ENCODE results near the gene RIMOC1.
A peak's percentile ranks its signal among the peaks of the same experiment; 100 is the strongest.

RIMOC1 gene

DNA sequence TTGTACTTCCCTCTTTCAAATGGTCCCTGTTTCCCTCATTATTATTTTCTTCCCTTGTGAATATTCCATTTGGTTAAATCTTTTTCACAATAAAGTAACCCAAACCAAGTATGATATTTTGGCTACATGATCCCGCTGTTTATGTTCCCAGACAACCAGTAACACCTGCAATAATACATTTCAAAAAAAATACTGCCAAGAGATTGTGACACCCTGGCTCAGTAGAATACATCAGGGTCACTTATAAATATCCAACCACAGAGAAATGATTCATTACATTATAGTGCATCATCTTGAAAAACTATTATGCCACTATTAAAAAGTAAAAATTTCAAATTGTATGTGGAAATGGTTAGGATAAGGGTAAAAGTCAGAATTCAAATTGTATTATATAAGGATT is 26.7 kb upstream of the RIMOC1 start:
- Histone ChIP-seq H3K27me3 (ENCODE audit: insufficient read depth, low read depth) (no peaks in the 10 kb centered on the region), H3K4me2 (no peak overlapping the region), H3K79me2 (ENCODE audit: insufficient read depth, low read depth) (no peaks in the 10 kb centered on the region), H3K4me1 (ENCODE audit: low read depth, poor library complexity, severe bottlenecking) (peaks cover 51% of the 10 kb centered on the region), H3K27ac (no peak overlapping the region), H3K9ac (no peak overlapping the region), H3K36me3 (ENCODE audit: insufficient read depth) (no peaks in the 10 kb centered on the region), H3K4me3 (IDR thresholded peaks at IDR 0.05; ENCODE audit: insufficient read depth, low read depth, low read length) (no peak overlapping the region), H4K20me1 (ENCODE audit: insufficient read depth) (no peaks in the 10 kb centered on the region), H2AFZ (ENCODE audit: low read depth) (no peak overlapping the region)
- TF ChIP-seq, protein P1, sequence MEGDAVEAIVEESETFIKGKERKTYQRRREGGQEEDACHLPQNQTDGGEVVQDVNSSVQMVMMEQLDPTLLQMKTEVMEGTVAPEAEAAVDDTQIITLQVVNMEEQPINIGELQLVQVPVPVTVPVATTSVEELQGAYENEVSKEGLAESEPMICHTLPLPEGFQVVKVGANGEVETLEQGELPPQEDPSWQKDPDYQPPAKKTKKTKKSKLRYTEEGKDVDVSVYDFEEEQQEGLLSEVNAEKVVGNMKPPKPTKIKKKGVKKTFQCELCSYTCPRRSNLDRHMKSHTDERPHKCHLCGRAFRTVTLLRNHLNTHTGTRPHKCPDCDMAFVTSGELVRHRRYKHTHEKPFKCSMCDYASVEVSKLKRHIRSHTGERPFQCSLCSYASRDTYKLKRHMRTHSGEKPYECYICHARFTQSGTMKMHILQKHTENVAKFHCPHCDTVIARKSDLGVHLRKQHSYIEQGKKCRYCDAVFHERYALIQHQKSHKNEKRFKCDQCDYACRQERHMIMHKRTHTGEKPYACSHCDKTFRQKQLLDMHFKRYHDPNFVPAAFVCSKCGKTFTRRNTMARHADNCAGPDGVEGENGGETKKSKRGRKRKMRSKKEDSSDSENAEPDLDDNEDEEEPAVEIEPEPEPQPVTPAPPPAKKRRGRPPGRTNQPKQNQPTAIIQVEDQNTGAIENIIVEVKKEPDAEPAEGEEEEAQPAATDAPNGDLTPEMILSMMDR (conservative IDR thresholded peaks at IDR 0.05; ENCODE audit: low read depth, low read length) = no peak

DNA sequence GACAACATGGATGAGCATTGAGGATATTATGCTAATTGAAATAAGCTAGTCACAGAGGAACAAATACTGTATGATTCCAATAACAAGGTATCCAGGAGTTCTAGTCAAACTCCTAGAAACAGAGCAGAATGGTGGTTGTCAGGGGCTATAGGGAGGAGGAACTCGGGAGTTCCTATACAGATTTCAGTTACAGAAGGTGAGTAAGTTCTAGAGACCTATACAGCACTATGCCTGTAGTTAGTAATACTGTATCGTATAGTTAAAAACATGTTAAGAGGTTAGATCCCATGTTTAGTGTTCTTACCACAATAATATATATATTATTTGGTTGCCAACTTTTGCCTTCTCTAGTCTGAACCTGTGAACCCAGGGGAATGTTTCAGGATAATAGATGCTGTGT is 26.0 kb upstream of the RIMOC1 start:
- TF ChIP-seq, protein P1 (conservative IDR thresholded peaks at IDR 0.05; ENCODE audit: low read depth, low read length) = no peak
- Histone ChIP-seq H3K4me1 (ENCODE audit: low read depth, poor library complexity, severe bottlenecking) (peaks cover 52% of the 10 kb centered on the region), H3K4me2 (no peak overlapping the region), H2AFZ (ENCODE audit: low read depth) (no peak overlapping the region), H3K27ac (no peak overlapping the region), H4K20me1 (ENCODE audit: insufficient read depth) (no peaks in the 10 kb centered on the region), H3K36me3 (ENCODE audit: insufficient read depth) (no peaks in the 10 kb centered on the region), H3K27me3 (ENCODE audit: insufficient read depth, low read depth) (no peaks in the 10 kb centered on the region), H3K9ac (no peak overlapping the region), H3K79me2 (ENCODE audit: insufficient read depth, low read depth) (no peaks in the 10 kb centered on the region), H3K4me3 (IDR thresholded peaks at IDR 0.05; ENCODE audit: insufficient read depth, low read depth, low read length) (no peak overlapping the region)

DNA sequence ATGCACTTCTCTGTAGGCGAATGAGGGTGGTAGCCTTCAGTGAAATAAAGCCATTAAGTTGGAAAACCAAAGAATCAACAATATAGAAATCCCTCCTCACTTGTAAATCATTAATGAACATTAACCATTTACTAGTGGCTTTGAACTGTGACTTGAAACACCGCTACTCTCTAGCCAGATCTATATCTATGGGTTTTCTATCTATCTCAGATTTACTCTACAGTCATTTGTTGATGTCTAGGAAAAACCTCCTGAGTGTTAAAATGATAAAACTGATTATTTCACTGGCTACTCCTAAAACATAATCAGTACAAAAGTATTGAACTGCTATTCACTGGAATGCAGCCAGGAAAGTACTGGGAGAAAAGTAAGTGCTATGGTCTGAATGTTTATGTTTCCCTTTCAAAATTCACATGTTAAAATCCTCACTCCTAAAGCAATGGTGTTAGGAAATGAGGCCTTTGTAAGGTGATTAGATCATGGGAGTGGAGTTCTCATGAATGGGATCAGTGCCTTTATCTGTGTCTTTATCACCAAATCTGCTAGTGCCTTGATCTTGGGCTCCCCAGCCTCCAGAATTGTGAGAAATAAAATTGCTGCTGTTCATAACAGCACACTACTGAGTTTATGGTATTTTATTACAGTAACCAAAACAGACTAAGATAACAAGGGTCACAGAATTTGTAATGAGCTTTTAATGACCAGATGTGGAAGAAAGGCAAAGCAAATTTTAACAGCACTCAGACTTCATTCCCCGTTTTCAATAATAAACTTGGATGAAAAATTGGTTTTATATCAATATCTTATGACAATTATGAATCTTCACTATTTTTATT is 25.3 kb upstream of the RIMOC1 start:
- no peak overlapping the region for H2AFZ ChIP-seq (ENCODE audit: low read depth)
- H3K4me2 ChIP-seq = no peak overlapping the region
- no peak overlapping the region for H3K4me3 ChIP-seq (IDR thresholded peaks at IDR 0.05; ENCODE audit: insufficient read depth, low read depth, low read length)
- TF ChIP-seq, protein P1 (conservative IDR thresholded peaks at IDR 0.05; ENCODE audit: low read depth, low read length) = no peak
- no peaks in the 10 kb centered on the region for H3K79me2 ChIP-seq (ENCODE audit: insufficient read depth, low read depth)
- peaks cover 52% of the 10 kb centered on the region for H3K4me1 ChIP-seq (ENCODE audit: low read depth, poor library complexity, severe bottlenecking)
- no peak overlapping the region for H3K9ac ChIP-seq
- H3K27me3 ChIP-seq (ENCODE audit: insufficient read depth, low read depth) = no peaks in the 10 kb centered on the region
- no peaks in the 10 kb centered on the region for H4K20me1 ChIP-seq (ENCODE audit: insufficient read depth)
- no peaks in the 10 kb centered on the region for H3K36me3 ChIP-seq (ENCODE audit: insufficient read depth)
- H3K27ac ChIP-seq = no peak overlapping the region

DNA sequence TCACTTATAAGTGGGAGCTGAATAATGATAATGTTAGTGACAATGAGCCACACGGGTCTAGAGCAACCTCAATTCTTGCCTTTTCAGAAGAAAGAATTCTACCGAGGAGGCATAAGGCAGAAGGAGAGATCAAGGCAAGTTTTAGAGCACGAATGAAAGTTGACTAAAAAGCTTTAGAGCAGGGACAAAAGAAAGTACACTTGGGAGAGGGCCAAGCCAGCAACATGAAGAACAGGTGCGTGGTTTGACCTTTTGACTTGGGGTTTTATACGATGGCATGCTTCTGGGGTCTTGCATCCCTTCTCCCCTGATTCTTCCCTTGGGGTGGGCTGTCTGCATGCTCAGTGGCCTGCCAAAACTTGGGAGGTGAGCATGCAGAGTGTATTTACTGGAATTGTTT is 21.4 kb upstream of the RIMOC1 start:
- no peaks in the 10 kb centered on the region for H3K27me3 ChIP-seq (ENCODE audit: insufficient read depth, low read depth)
- no peak overlapping the region for H3K4me3 ChIP-seq (IDR thresholded peaks at IDR 0.05; ENCODE audit: insufficient read depth, low read depth, low read length)
- no peak overlapping the region for H2AFZ ChIP-seq (ENCODE audit: low read depth)
- H3K4me1 ChIP-seq (ENCODE audit: low read depth, poor library complexity, severe bottlenecking) = peaks cover 36% of the 10 kb centered on the region
- peak overlapping the region; percentile 59; the same call in 1 of the 2 replicates for H3K4me2 ChIP-seq
- H3K27ac ChIP-seq = no peak overlapping the region
- H3K36me3 ChIP-seq (ENCODE audit: insufficient read depth) = no peaks in the 10 kb centered on the region
- H3K79me2 ChIP-seq (ENCODE audit: insufficient read depth, low read depth) = no peaks in the 10 kb centered on the region
- no peak overlapping the region for H3K9ac ChIP-seq
- H4K20me1 ChIP-seq (ENCODE audit: insufficient read depth) = no peaks in the 10 kb centered on the region
- TF ChIP-seq, protein P1 (conservative IDR thresholded peaks at IDR 0.05; ENCODE audit: low read depth, low read length) = no peak

All from KMS-11 (cell line).